GM12874 (cell line): Measurements from ENCODE around the gene SYDE2.

Experiments used
- CTCF ChIP-seq: IDR thresholded peaks from 2 replicates; pipeline ENCODE4 v1.5.1; 2011; ENCODE audit warnings: low read depth, mild to moderate bottlenecking, control low read depth, low read length, moderate library complexity; ENCODE audit not compliant: insufficient read depth

Gene SYDE2

GRCh38 chr1:85142753-85143152, 58.1 kb downstream of the SYDE2 start:
- TF ChIP-seq CTCF, result no peak

- TF ChIP-seq CTCF, result no peak
These were observed 63.2 kb downstream of the SYDE2 start for GRCh38 chr1:85137660-85138059.

- no peak for TF ChIP-seq CTCF
These were observed 65.4 kb downstream of the SYDE2 start for GRCh38 chr1:85135392-85135798.

GRCh38 chr1:85134583-85135391, 66.0 kb downstream of the SYDE2 start:
- TF ChIP-seq CTCF, result no peak

GRCh38 chr1:85133565-85134159, 67.2 kb downstream of the SYDE2 start:
- TF ChIP-seq CTCF, result no peak

GRCh38 chr1:85132078-85132720, 68.6 kb downstream of the SYDE2 start:
- no peak for TF ChIP-seq CTCF

GRCh38 chr1:85128316-85128715, 72.5 kb downstream of the SYDE2 start:
- TF ChIP-seq CTCF, result no peak
